Uterus (tissue), 2 donors: Measurements from ENCODE around the gene PTPRN2.

Experiments used
- POLR2A ChIP-seq, 2 donors: fragments of 450-650 bp; IDR thresholded peaks; one replicate each; pipeline ENCODE4 v1.6.1; 2016; ENCODE audit warnings: antibody characterized with exemption in 2 of 2, mild to moderate bottlenecking in 1 of 2, moderate library complexity in 1 of 2
- TF ChIP-seq, protein P1 (sequence below), 4 experiments: fragments of 200-600 bp in 2 of 4; fragments of 450-650 bp in 2 of 4; sonication (generic) in 2 of 4; IDR thresholded peaks; one replicate each; pipeline ENCODE4 v1.5.1; 2016 to 2019; ENCODE audit warnings: antibody characterized with exemption in 4 of 4, mild to moderate bottlenecking in 2 of 4, moderate library complexity in 1 of 4

DNA sequence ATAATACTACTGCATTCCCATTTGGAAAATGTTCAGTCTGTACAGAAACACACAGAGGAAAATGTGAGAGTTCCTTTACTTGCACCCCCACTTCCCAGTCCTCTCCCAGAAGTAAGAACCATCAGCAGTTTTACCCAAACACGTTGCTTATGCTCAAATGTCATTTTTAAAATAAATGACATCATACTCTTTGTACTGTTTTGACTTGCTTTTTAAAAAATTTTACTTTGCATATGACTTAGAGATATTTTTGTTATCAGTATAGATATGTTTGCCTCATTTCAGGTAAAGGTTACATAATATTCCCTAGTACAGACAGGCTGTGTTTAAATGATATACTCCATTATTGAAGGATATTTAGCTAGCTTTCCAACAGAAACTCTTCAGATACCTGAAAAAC, 13.5 kb upstream of the PTPRN2 start:
- TF ChIP-seq, protein P1, sequence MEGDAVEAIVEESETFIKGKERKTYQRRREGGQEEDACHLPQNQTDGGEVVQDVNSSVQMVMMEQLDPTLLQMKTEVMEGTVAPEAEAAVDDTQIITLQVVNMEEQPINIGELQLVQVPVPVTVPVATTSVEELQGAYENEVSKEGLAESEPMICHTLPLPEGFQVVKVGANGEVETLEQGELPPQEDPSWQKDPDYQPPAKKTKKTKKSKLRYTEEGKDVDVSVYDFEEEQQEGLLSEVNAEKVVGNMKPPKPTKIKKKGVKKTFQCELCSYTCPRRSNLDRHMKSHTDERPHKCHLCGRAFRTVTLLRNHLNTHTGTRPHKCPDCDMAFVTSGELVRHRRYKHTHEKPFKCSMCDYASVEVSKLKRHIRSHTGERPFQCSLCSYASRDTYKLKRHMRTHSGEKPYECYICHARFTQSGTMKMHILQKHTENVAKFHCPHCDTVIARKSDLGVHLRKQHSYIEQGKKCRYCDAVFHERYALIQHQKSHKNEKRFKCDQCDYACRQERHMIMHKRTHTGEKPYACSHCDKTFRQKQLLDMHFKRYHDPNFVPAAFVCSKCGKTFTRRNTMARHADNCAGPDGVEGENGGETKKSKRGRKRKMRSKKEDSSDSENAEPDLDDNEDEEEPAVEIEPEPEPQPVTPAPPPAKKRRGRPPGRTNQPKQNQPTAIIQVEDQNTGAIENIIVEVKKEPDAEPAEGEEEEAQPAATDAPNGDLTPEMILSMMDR (IDR thresholded peaks at IDR 0.05): no peak
- no peak for TF ChIP-seq POLR2A (IDR thresholded peaks at IDR 0.05)
